Right atrium auricular region (tissue), 2 donors: ENCODE results near the gene CEACAM18. TPM values are rescaled to one million over a fixed set of nuclear protein-coding genes. Genes with fewer than 3 reads are reported as not detected.

Experiments
- DNase-seq: peaks from one replicate; pipeline ENCODE4 v3.0.0-alpha.2; 2019; ENCODE audit warnings: low spot score
- H3K27ac ChIP-seq, 2 donors: fragments of 200-600 bp; sonication (generic); 1 replicate in 1 of 2; 2 replicates in 1 of 2; pipeline ENCODE4 v1.5.1; 2016 to 2019
- H3K27me3 ChIP-seq, 2 donors: fragments of 200-600 bp; sonication (generic); one replicate each; pipeline versions ENCODE4 v1.5.1 to v1.6.0; 2017 to 2019
- H3K36me3 ChIP-seq: fragments of 200-600 bp; sonication (generic); one replicate; pipeline ENCODE4 v1.5.1; 2016
- H3K4me1 ChIP-seq, 2 donors: fragments of 200-600 bp; sonication (generic); one replicate each; pipeline versions ENCODE4 v1.5.1 to v1.6.0; 2017 to 2019
- H3K4me3 ChIP-seq, 2 donors: fragments of 200-600 bp; sonication (generic); 1 replicate in 1 of 2; 2 replicates in 1 of 2; pipeline ENCODE4 v1.5.1; 2017 to 2019; ENCODE audit warnings: mild to moderate bottlenecking in 1 of 2, moderate library complexity in 1 of 2
- H3K9me3 ChIP-seq, 2 donors: fragments of 200-600 bp; sonication (generic); one replicate each; pipeline ENCODE4 v1.5.1; 2019
- CTCF ChIP-seq, 2 donors: fragments of 200-600 bp; sonication (generic); IDR thresholded peaks; one replicate each; pipeline ENCODE4 v1.5.1; 2019; ENCODE audit warnings: antibody characterized with exemption in 2 of 2
- total RNA-seq, 2 donors: library from RNA; depleted of rRNA; stranded (reverse); fragments of >200 nt; gene quantifications; one replicate each; pipeline ENCODE4 v1.1.0, GENCODE V29; 2016

CEACAM18 gene
- total RNA-seq, 2 donors from 2014 or later: not detected

- no peak overlapping the region for H3K4me3 ChIP-seq
- H3K27ac ChIP-seq: no peak overlapping the region
- no peaks in the 10 kb centered on the region for H3K27me3 ChIP-seq
- no peaks in the 10 kb centered on the region for H3K9me3 ChIP-seq
- DNase-seq: no peak
- H3K36me3 ChIP-seq: no peaks in the 10 kb centered on the region
- no peak for TF ChIP-seq CTCF (IDR thresholded peaks at IDR 0.05)
- H3K4me1 ChIP-seq: no peaks in the 10 kb centered on the region
These were observed 42.4 kb downstream of the CEACAM18 start for GRCh38 chr19:51520728-51521127.

- H3K27me3 ChIP-seq: no peaks in the 10 kb centered on the region
These were observed 43.0 kb downstream of the CEACAM18 start for GRCh38 chr19:51521357-51521756.

GRCh38 chr19:51521781-51522180, 43.4 kb downstream of the CEACAM18 start:
- Histone ChIP-seq H3K27me3 (no peaks in the 10 kb centered on the region), H3K36me3 (no peaks in the 10 kb centered on the region), H3K9me3 (no peaks in the 10 kb centered on the region), H3K27ac (no peak overlapping the region), H3K4me1 (no peaks in the 10 kb centered on the region), H3K4me3 (no peak overlapping the region)
- no peak for TF ChIP-seq CTCF (IDR thresholded peaks at IDR 0.05)
- no peak for DNase-seq

More at GRCh38 chr19:51521357-51521756, 43.0 kb downstream of the CEACAM18 start:
- TF ChIP-seq CTCF (IDR thresholded peaks at IDR 0.05): no peak
- H3K4me3 ChIP-seq: no peak overlapping the region
- no peaks in the 10 kb centered on the region for H3K4me1 ChIP-seq
- H3K9me3 ChIP-seq: no peaks in the 10 kb centered on the region
- no peak overlapping the region for H3K27ac ChIP-seq
- no peak for DNase-seq
- H3K36me3 ChIP-seq: no peaks in the 10 kb centered on the region

- H3K36me3 ChIP-seq: no peaks in the 10 kb centered on the region
- no peaks in the 10 kb centered on the region for H3K4me1 ChIP-seq
- TF ChIP-seq CTCF (IDR thresholded peaks at IDR 0.05): no peak
- H3K4me3 ChIP-seq: no peak overlapping the region
- no peak overlapping the region for H3K27ac ChIP-seq
- H3K27me3 ChIP-seq: no peaks in the 10 kb centered on the region
- no peaks in the 10 kb centered on the region for H3K9me3 ChIP-seq
- no peak for DNase-seq
These were observed 46.4 kb downstream of the CEACAM18 start for GRCh38 chr19:51524666-51525264.

GRCh38 chr19:51525651-51526050, 47.3 kb downstream of the CEACAM18 start:
- Histone ChIP-seq H3K4me3 (no peak overlapping the region), H3K27me3 (no peaks in the 10 kb centered on the region), H3K36me3 (no peaks in the 10 kb centered on the region), H3K27ac (no peak overlapping the region), H3K4me1 (no peaks in the 10 kb centered on the region), H3K9me3 (no peaks in the 10 kb centered on the region)
- no peak for DNase-seq
- no peak for TF ChIP-seq CTCF (IDR thresholded peaks at IDR 0.05)

- no peaks in the 10 kb centered on the region for H3K36me3 ChIP-seq
- H3K4me1 ChIP-seq: no peaks in the 10 kb centered on the region
- no peak overlapping the region for H3K4me3 ChIP-seq
- DNase-seq: no peak
- no peaks in the 10 kb centered on the region for H3K9me3 ChIP-seq
- TF ChIP-seq CTCF (IDR thresholded peaks at IDR 0.05): no peak
- no peaks in the 10 kb centered on the region for H3K27me3 ChIP-seq
- no peak overlapping the region for H3K27ac ChIP-seq
These were observed 51.0 kb downstream of the CEACAM18 start for GRCh38 chr19:51529301-51529700.
